NB4 (cell line): ENCODE results near the gene HINT3.
A peak's percentile ranks its signal among the peaks of the same experiment; 100 is the strongest.
"Not testable (repeated sequence)": the region's sequence is repeated elsewhere in the genome, so short reads cannot be mapped to it uniquely, and the experiment has no call there.

Experiments used
- DNase-seq: peaks from one replicate; pipeline ENCODE4 v3.0.0; 2010; ENCODE audit warnings: low read depth
- H3K4me3 ChIP-seq: one replicate; pipeline ENCODE4 v1.5.1; 2011; ENCODE audit warnings: mild to moderate bottlenecking, low read depth, low read length, moderate library complexity
- CTCF ChIP-seq: IDR thresholded peaks from one replicate; pipeline ENCODE4 v1.5.1; 2012; ENCODE audit warnings: low read depth, low read length
- MAX ChIP-seq: IDR thresholded peaks from 2 replicates; pipeline ENCODE4 v1.6.1; 2011; ENCODE audit warnings: low read depth, low read length
- MYC ChIP-seq: IDR thresholded peaks from 2 replicates; pipeline ENCODE4 v1.6.1; 2011; ENCODE audit warnings: low read depth, low read length
- POLR2A ChIP-seq: IDR thresholded peaks from 2 replicates; pipeline ENCODE4 v1.6.1; 2011; ENCODE audit warnings: mild to moderate bottlenecking; ENCODE audit not compliant: insufficient read length; ENCODE audit errors: extremely low read depth

Gene HINT3

GRCh38 chr6:125950293-125950692, 6.3 kb upstream of the HINT3 start:
- H3K4me3 ChIP-seq = no peak overlapping the region
- TF ChIP-seq MYC (no peak), CTCF (no peak), MAX (no peak), POLR2A (no peak)
- peak; percentile 13 for DNase-seq

GRCh38 chr6:125950716-125951115, 5.9 kb upstream of the HINT3 start:
- not testable (repeated sequence) for DNase-seq, H3K4me3 ChIP-seq

- no peak for DNase-seq
- TF ChIP-seq CTCF (no peak), MYC (no peak), MAX (no peak), POLR2A (no peak)
- no peak overlapping the region for H3K4me3 ChIP-seq
Measured at GRCh38 chr6:125951323-125951722, 5.2 kb upstream of the HINT3 start.

- DNase-seq = peak; percentile 54
- H3K4me3 ChIP-seq = no peak overlapping the region
- no peak for TF ChIP-seq POLR2A
- TF ChIP-seq MYC = no peak
- peak; percentile 20 for TF ChIP-seq CTCF
- no peak for TF ChIP-seq MAX
Measured at GRCh38 chr6:125952764-125953501, 3.6 kb upstream of the HINT3 start.

- peak; percentile 14 for DNase-seq
- H3K4me3 ChIP-seq = no peak overlapping the region
- TF ChIP-seq MAX (no peak), POLR2A (no peak), CTCF (no peak), MYC (no peak)
Measured at GRCh38 chr6:125953502-125953875, 3.1 kb upstream of the HINT3 start.

GRCh38 chr6:125954735-125955339, 1.7 kb upstream of the HINT3 start:
- no peak overlapping the region for H3K4me3 ChIP-seq
- TF ChIP-seq CTCF = no peak
- no peak for TF ChIP-seq MAX
- no peak for TF ChIP-seq MYC
- no peak for TF ChIP-seq POLR2A
- DNase-seq = no peak
